Activated CD4-positive, alpha-beta T cell treated with anti-CD3 and anti-CD28 coated beads, Interleukin-10, Interleukin-2, amounts not matched to agents 100 ng/mL and 50 ng/mL, durations not matched to agents 16 hours and 8 hours (primary cell): ENCODE results near the gene TMTC1.
"Not testable (repeated sequence)": the region's sequence is repeated elsewhere in the genome, so short reads cannot be mapped to it uniquely, and the experiment has no call there.

ENCODE experiments used
- DNase-seq: peaks from one replicate; pipeline ENCODE4 v3.0.0-alpha.2; 2020

Gene TMTC1

GRCh38 chr12:29783773-29784666 is at the start of gene TMTC1:
TMTC1 (minus strand) TSS chr12:29783942; CDS start chr12:29783751, 191 bp downstream.
- DNase-seq = peak; percentile 3

- DNase-seq = no peak
These were observed 47.4 kb upstream of the TMTC1 start for GRCh38 chr12:29831173-29831572.

DNA sequence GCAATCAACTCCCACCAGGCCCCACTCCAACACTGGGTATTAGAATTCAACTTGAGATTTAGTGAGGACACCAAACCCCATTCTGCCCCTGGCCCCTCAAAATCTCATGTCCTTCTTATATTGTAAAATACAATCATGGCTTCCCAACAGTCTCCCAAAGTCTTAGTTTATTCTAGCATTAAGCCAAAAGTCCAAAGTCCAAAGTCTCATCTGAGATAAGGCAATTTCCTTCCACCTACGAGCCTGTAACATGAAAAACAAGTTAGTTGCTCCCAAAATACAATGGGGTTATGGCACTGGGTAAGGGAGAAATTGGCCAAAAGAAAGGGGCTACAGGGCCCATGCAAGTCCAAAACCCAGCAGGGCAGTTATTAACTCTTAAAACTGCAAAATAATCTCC is 46.6 kb upstream of the TMTC1 start:
- DNase-seq = no peak

GRCh38 chr12:29818916-29819623 is 35.3 kb upstream of the TMTC1 start:
- DNase-seq = no peak

DNA sequence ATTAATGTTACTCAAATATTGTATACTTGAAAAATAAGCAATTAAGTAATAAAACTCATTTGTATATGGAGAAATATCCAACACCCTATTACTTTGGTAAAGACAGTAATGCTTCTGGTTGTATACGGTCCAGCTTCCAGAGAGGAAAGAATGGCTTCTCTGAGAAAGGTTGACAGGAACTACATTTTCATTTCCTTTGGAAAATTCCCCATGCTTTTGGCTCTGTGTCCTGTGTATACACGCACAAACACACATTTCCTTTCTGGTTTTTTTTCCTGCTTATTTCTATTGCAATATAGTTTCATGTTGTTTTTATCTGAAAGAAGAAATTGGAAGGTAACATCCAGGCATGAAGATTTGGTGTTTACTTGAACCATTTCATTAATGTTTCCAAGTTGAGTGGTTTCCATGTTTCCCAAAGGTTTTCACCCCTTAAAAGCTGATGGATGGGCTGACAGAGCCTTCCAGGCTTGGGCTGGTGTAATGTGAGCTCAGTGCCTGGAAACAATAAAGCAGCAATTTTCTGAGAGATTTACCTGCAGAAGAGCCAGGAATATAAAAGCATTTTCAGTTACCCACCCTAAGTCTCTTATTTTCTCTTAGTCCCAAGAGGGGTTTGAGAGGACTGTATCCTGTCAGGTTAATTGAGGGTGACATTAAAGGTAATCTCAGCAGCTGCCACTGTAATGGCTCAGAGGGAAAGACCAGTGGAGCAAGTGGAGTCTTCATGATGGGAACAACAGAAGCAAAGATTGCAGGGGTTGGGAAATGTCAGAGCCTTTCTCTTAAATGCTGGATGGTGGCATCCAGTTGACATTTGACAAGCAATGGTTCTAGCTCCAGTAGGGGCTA is 33.4 kb upstream of the TMTC1 start:
- no peak for DNase-seq

- not testable (repeated sequence) for DNase-seq
These were observed 26.0 kb upstream of the TMTC1 start for GRCh38 chr12:29809616-29810361.

- DNase-seq = no peak
These were observed 23.4 kb upstream of the TMTC1 start for GRCh38 chr12:29807129-29807528.

GRCh38 chr12:29804019-29804418 is 20.3 kb upstream of the TMTC1 start:
- DNase-seq = no peak

DNA sequence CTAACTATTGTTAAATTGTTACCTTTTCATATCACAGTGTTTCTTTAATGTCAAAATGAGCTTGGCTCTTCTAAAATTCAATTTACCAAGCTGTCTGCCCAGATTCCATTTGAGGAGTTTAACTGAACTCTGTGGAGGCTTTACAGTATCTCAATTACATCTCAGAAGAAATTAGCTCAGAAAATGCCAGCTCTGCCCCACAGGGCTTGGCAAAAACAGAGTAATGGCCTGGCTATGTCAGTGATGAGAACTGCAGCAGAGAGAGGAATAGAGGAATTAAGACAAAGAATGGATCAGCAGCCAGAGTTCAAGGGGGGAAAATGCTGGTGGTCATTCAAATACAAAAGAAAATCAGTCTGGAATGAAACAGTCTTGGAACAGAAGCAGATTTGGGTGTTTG is 15.8 kb upstream of the TMTC1 start:
- DNase-seq = no peak

GRCh38 chr12:29797565-29798355 is 14.0 kb upstream of the TMTC1 start:
- DNase-seq = no peak

- DNase-seq = no peak
These were observed 13.1 kb upstream of the TMTC1 start for GRCh38 chr12:29796823-29797263.

- DNase-seq = no peak
These were observed 12.0 kb upstream of the TMTC1 start for GRCh38 chr12:29795715-29796114.

DNA sequence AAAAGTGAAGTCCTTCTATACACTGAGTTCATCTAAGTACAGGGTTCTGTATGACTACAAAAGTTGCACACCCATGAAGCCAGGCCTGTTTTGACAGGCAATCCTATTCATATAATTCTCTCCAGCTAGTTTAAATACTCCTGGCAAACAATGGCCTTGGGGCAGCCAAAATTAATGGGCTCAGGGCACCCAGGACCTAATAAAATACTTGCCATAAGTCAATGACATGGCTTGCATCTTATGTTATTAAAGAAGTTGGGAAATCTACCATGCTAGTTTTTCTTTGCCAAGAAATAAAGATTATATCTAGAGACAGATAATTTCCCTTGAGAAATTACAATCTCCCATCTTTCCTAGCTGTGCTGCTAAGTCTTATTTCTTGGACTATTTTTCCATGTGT is 11.1 kb upstream of the TMTC1 start:
- DNase-seq = no peak

- no peak for DNase-seq
These were observed 9.1 kb upstream of the TMTC1 start for GRCh38 chr12:29792853-29793252.

GRCh38 chr12:29792132-29792531 is 8.4 kb upstream of the TMTC1 start:
- no peak for DNase-seq

DNA sequence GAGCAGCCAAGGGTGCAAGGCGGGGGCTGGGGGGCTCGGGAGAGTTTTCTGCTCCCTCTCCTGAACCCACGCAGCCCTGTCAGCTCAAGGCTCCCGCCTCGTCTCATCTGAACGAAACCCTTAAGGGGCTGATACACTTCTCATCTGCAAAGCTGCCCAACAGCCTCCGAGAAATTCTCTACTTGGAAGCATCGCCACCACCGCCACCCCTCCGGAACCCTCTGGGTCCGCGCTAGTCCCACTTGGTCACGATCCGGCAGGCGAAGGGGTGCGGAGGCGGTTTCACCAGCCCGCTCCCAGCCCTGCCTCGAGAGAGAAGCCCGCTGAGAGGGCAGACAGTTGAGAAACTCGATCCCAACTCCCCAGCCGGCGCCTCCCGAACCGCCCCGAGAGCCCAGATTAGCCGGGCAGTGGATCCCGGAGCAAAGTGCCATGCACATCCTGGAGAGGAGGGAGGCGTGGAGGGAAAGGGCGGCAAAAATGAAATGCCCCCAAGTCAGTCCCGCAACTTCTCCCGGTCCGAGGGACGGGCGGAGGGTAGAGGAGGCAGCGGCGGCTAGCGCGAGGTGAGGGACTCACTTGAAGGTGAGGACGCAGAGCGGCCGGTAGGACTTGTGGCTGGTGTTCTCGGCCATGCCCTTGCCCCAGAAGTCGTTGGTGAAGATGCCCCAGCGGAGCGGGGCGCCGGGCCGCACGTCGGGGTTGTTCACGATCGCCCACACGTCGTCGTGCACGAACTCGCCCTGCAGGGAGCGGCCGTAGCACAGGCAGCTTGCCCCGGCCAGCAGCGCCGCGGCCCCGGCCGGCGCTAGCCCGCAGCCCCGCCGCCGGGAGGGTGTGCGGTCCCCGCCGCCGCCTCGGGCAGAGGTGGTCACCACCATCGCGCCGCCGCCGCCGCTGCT is 620 bp downstream of the TMTC1 start:
- peak; percentile 16 for DNase-seq

- peak; percentile 65 for DNase-seq
These were observed 1.4 kb downstream of the TMTC1 start for GRCh38 chr12:29782285-29782870.

GRCh38 chr12:29781705-29782266 is 2.0 kb downstream of the TMTC1 start:
- DNase-seq = no peak

- DNase-seq = no peak
These were observed 2.6 kb downstream of the TMTC1 start for GRCh38 chr12:29781188-29781587.

DNA sequence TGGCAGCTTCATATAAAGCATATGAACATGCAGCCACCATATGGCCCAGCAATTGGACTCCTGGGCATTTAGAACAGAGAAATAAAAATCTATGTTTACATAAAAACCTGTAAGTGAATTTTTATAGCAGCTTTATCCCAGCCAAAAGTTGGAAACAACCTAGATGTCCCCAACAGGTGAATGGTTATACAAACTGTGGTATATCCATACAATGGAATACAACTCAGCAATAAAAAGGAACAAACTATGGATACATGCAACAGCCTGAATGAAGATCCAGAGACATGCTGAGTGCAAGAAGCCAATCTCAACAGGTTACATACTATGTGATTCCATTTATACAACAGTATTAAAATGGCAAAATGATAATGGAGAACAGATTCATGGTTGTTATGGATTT is 3.7 kb downstream of the TMTC1 start:
- no peak for DNase-seq
